ENCODE data around the gene CCDC40. TPM values are rescaled to one million over a fixed set of nuclear protein-coding genes. Genes with fewer than 3 reads are reported as not detected.

Gene CCDC40
- total and polyA plus RNA-seq, 9 of the 15 experiments (the other 6 are each of a cell fraction or from before 2014, with no cell fraction given), result 0.07 to 0.33 TPM; not detected in 7

DNA sequence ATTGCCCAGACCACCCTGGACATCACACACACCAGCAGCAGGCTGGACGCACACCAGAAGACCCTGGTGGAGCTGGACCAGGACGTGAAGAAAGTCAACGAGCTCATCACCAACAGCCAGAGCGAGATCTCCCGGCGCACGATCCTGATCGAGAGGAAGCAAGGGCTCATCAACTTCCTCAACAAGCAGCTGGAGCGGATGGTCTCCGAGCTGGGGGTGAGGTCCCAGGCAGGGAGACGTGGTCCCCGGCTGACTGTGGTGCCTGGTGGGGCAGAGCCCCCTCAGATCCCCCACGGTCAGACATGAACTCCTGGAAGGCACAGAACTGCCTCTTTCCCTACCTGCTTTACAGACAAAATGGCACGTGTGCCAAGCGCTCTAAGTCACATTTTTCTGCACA, 48.3 kb downstream of the CCDC40 start:
- Histone ChIP-seq H3K79me2 (ENCODE audit: control insufficient read depth, insufficient read depth, low read length) (no peaks in the 10 kb centered on the region), H3K4me2 (ENCODE audit: insufficient read depth, low read length) (no peak overlapping the region), H3K4me3 (no peak overlapping the region), H3K9ac (ENCODE audit: insufficient read depth in 1 of 2, low read depth in 2 of 2, low read length in 2 of 2) (no peak overlapping the region), H3K9me3 (replicated peaks; ENCODE audit: control insufficient read depth, insufficient read depth, low read depth, low read length) (no peaks in the 10 kb centered on the region), H3K9me1 (ENCODE audit: control insufficient read depth, insufficient read depth, low read length) (no peaks in the 10 kb centered on the region), H4K20me1 (replicated peaks; ENCODE audit: control insufficient read depth, insufficient read depth, low read length) (peaks cover 5% of the 10 kb centered on the region), H2AFZ (ENCODE audit: low read depth, low read length) (no peak overlapping the region), H3K4me1 (replicated peaks in 1 of 2; ENCODE audit: control insufficient read depth in 2 of 2, insufficient read depth in 2 of 2, low read length in 2 of 2) (peaks cover 0 to 9% of the 10 kb centered on the region in 2 experiments; a peak in 2 of 5 replicates), H3K27me3 (ENCODE audit: control insufficient read depth in 2 of 2, insufficient read depth in 2 of 2, low read length in 2 of 2) (peaks cover 40 to 78% of the 10 kb centered on the region in 2 experiments), H3K36me3 (ENCODE audit: control insufficient read depth, insufficient read depth, low read length) (no peaks in the 10 kb centered on the region), H3K27ac (ENCODE audit: extremely low read depth, low read depth, low read length) (no peak overlapping the region)
- no peak for FAIRE-seq
- TF ChIP-seq, protein P1, sequence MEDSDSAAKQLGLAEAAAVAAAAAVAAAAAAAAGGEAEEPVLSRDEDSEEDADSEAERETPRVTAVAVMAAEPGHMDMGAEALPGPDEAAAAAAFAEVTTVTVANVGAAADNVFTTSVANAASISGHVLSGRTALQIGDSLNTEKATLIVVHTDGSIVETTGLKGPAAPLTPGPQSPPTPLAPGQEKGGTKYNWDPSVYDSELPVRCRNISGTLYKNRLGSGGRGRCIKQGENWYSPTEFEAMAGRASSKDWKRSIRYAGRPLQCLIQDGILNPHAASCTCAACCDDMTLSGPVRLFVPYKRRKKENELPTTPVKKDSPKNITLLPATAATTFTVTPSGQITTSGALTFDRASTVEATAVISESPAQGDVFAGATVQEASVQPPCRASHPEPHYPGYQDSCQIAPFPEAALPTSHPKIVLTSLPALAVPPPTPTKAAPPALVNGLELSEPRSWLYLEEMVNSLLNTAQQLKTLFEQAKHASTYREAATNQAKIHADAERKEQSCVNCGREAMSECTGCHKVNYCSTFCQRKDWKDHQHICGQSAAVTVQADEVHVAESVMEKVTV (CRISPR knock-in tag; IDR thresholded peaks at IDR 0.05), result no peak
- TF ChIP-seq, protein P2, sequence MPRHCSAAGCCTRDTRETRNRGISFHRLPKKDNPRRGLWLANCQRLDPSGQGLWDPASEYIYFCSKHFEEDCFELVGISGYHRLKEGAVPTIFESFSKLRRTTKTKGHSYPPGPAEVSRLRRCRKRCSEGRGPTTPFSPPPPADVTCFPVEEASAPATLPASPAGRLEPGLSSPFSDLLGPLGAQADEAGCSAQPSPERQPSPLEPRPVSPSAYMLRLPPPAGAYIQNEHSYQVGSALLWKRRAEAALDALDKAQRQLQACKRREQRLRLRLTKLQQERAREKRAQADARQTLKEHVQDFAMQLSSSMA (CRISPR knock-in tag; IDR thresholded peaks at IDR 0.05), result no peak
- TF ChIP-seq MYNN (IDR thresholded peaks at IDR 0.05) (no peak), MYNN (CRISPR knock-in tag; IDR thresholded peaks at IDR 0.05) (no peak)
- 3% methylated on average over 15 of the region's 15 CpGs for WGBS (ENCODE audit: insufficient coverage, low coverage, missing lambda C conversion rate)
- BruUV-seq (replicated peaks), result no TSS peak
- POLR2A ChIA-PET, result interaction anchor here (0.5 to 1.7 kb wide), 2 partner anchors 8 to 109 kb away, joined by 3 to 6 read pairs; no protein-coding TSS in a partner anchor
- DNase-seq (ENCODE audit: extremely low read depth in 1 of 4, low spot score in 3 of 4), result no peak
- intact Hi-C loops (cut with micrococcal nuclease), result loop anchor here (5.0 kb wide), 1 partner anchor 108 kb away; no protein-coding TSS in a partner anchor
- CTCF ChIA-PET (ENCODE audit: low intra/inter-chr PET ratio), result interaction anchor here (0.5 to 0.6 kb wide), 2 partner anchors 17 to 40 kb away, joined by 3 read pairs; partner anchors contain the start of gene GAA
- no peak for ATAC-seq
- in situ Hi-C loops (cut with MboI), result no loop called here

Measured in K562 (cell line).